NCI-H1436 (cell line): ENCODE results near the gene ACBD6.
A peak's percentile ranks its signal among the peaks of the same experiment; 100 is the strongest.
"Not testable (repeated sequence)": the region's sequence is repeated elsewhere in the genome, so short reads cannot be mapped to it uniquely, and the experiment has no call there.

Experiments
- DNase-seq: peaks from one replicate; lab custom pipeline; 2025; lab: John Stamatoyannopoulos, UW

ACBD6 gene

GRCh38 chr1:180502361-180503279 is at the start of gene ACBD6:
Gene ACBD6, minus strand, starts transcription at chr1:180502577. Its CDS starts 311 bp downstream, at chr1:180502266.
- peak; percentile 76 for DNase-seq

- DNase-seq = no peak
Measured at GRCh38 chr1:180551997-180552396, 49.6 kb upstream of the ACBD6 start.

- DNase-seq = no peak
Measured at GRCh38 chr1:180550241-180550640, 47.9 kb upstream of the ACBD6 start.

- DNase-seq = not testable (repeated sequence)
Measured at GRCh38 chr1:180549770-180550169, 47.4 kb upstream of the ACBD6 start.

GRCh38 chr1:180548686-180549317 is 46.4 kb upstream of the ACBD6 start:
- DNase-seq = peak; percentile 37

- no peak for DNase-seq
Measured at GRCh38 chr1:180545991-180546390, 43.6 kb upstream of the ACBD6 start.

GRCh38 chr1:180544050-180544449 is 41.7 kb upstream of the ACBD6 start:
- DNase-seq = no peak

GRCh38 chr1:180542838-180543145 is 40.4 kb upstream of the ACBD6 start:
- no peak for DNase-seq

GRCh38 chr1:180542113-180542837 is 39.9 kb upstream of the ACBD6 start:
- no peak for DNase-seq

GRCh38 chr1:180540697-180541594 is 38.6 kb upstream of the ACBD6 start:
- DNase-seq = no peak

GRCh38 chr1:180539136-180539535 is 36.8 kb upstream of the ACBD6 start:
- DNase-seq = no peak

GRCh38 chr1:180536821-180537372 is 34.5 kb upstream of the ACBD6 start:
- no peak for DNase-seq

GRCh38 chr1:180535418-180535999 is 33.1 kb upstream of the ACBD6 start:
- no peak for DNase-seq

GRCh38 chr1:180534214-180534613 is 31.8 kb upstream of the ACBD6 start:
- no peak for DNase-seq

- peak; percentile 72 for DNase-seq
Measured at GRCh38 chr1:180533266-180533987, 31.1 kb upstream of the ACBD6 start.

- DNase-seq = no peak
Measured at GRCh38 chr1:180532854-180533253, 30.5 kb upstream of the ACBD6 start.

- DNase-seq = no peak
Measured at GRCh38 chr1:180530501-180530900, 28.1 kb upstream of the ACBD6 start.

GRCh38 chr1:180528868-180529470 is 26.6 kb upstream of the ACBD6 start:
- DNase-seq = no peak

- no peak for DNase-seq
Measured at GRCh38 chr1:180527101-180527669, 24.8 kb upstream of the ACBD6 start.

GRCh38 chr1:180525715-180526039 is 23.3 kb upstream of the ACBD6 start:
- no peak for DNase-seq
